NT2/D1 (cell line): ENCODE measurements around the gene HK3.

Experiments
- DNase-seq: peaks from one replicate; pipeline ENCODE4 v3.0.0-alpha.2; 2011; ENCODE audit warnings: low read depth, low spot score
- H3K27me3 ChIP-seq: 2 replicates; pipeline ENCODE4 v1.6.0; 2011; ENCODE audit warnings: mild to moderate bottlenecking; ENCODE audit not compliant: insufficient read length, insufficient read depth
- H3K36me3 ChIP-seq: 2 replicates; pipeline ENCODE4 v1.6.1; 2011; ENCODE audit warnings: mild to moderate bottlenecking, low read length, mixed read lengths; ENCODE audit not compliant: insufficient read depth, insufficient read length
- H3K4me1 ChIP-seq: 2 replicates; pipeline ENCODE4 v1.5.1; 2011; ENCODE audit not compliant: insufficient read depth, insufficient read length
- H3K4me3 ChIP-seq: 2 replicates; pipeline ENCODE4 v1.5.1; 2011; ENCODE audit warnings: low read depth; ENCODE audit not compliant: insufficient read length
- H3K9ac ChIP-seq: 2 replicates; pipeline ENCODE4 v1.6.0; 2011; ENCODE audit warnings: low read depth; ENCODE audit not compliant: insufficient read length
- H3K9me3 ChIP-seq: 2 replicates; pipeline ENCODE4 v1.5.1; 2011; ENCODE audit warnings: mild to moderate bottlenecking, low read length; ENCODE audit not compliant: insufficient read depth
- SUZ12 ChIP-seq: IDR thresholded peaks from 2 replicates; pipeline ENCODE4 v1.6.1; 2011; ENCODE audit not compliant: insufficient read length, insufficient read depth; ENCODE audit errors: extremely low read depth
- YY1 ChIP-seq: IDR thresholded peaks from 2 replicates; pipeline ENCODE4 v1.6.1; 2011; ENCODE audit not compliant: insufficient read length, insufficient read depth
- ZNF274 ChIP-seq: IDR thresholded peaks from 2 replicates; pipeline ENCODE4 v1.6.1; 2011; ENCODE audit warnings: mild to moderate bottlenecking, low read depth, low read length

The HK3 gene

GRCh38 chr5:176935017-176935416 is 35.9 kb upstream of the HK3 start:
- no peak overlapping the region for H3K4me3 ChIP-seq
- no peaks in the 10 kb centered on the region for H3K4me1 ChIP-seq
- TF ChIP-seq YY1 (no peak), ZNF274 (no peak), SUZ12 (no peak)
- no peak overlapping the region for H3K9ac ChIP-seq
- H3K9me3 ChIP-seq = no peaks in the 10 kb centered on the region
- H3K27me3 ChIP-seq = no peaks in the 10 kb centered on the region
- H3K36me3 ChIP-seq = peaks cover 30% of the 10 kb centered on the region
- no peak for DNase-seq

GRCh38 chr5:176934309-176934930 is 35.3 kb upstream of the HK3 start:
- TF ChIP-seq YY1 = no peak
- TF ChIP-seq SUZ12 = no peak
- TF ChIP-seq ZNF274 = no peak
- Histone ChIP-seq H3K36me3 (peaks cover 24% of the 10 kb centered on the region), H3K9me3 (no peaks in the 10 kb centered on the region), H3K4me3 (no peak overlapping the region), H3K9ac (no peak overlapping the region), H3K4me1 (no peaks in the 10 kb centered on the region), H3K27me3 (no peaks in the 10 kb centered on the region)
- DNase-seq = no peak

- H3K9me3 ChIP-seq = no peaks in the 10 kb centered on the region
- H3K4me3 ChIP-seq = no peak overlapping the region
- H3K36me3 ChIP-seq = peaks cover 15% of the 10 kb centered on the region
- H3K9ac ChIP-seq = no peak overlapping the region
- DNase-seq = no peak
- no peaks in the 10 kb centered on the region for H3K27me3 ChIP-seq
- TF ChIP-seq YY1 (no peak), SUZ12 (no peak), ZNF274 (no peak)
- no peaks in the 10 kb centered on the region for H3K4me1 ChIP-seq
Measured at GRCh38 chr5:176929654-176930053, 30.5 kb upstream of the HK3 start.

GRCh38 chr5:176927562-176927961 is 28.4 kb upstream of the HK3 start:
- no peaks in the 10 kb centered on the region for H3K27me3 ChIP-seq
- H3K9ac ChIP-seq = no peak overlapping the region
- no peaks in the 10 kb centered on the region for H3K4me1 ChIP-seq
- no peaks in the 10 kb centered on the region for H3K9me3 ChIP-seq
- DNase-seq = no peak
- TF ChIP-seq SUZ12 (no peak), ZNF274 (no peak), YY1 (no peak)
- H3K4me3 ChIP-seq = no peak overlapping the region
- peaks cover 7% of the 10 kb centered on the region for H3K36me3 ChIP-seq

- TF ChIP-seq ZNF274 (no peak), YY1 (no peak), SUZ12 (no peak)
- Histone ChIP-seq H3K9ac (no peak overlapping the region), H3K27me3 (no peaks in the 10 kb centered on the region), H3K4me3 (no peak overlapping the region), H3K9me3 (no peaks in the 10 kb centered on the region), H3K4me1 (no peaks in the 10 kb centered on the region), H3K36me3 (peaks cover 5% of the 10 kb centered on the region)
- no peak for DNase-seq
Measured at GRCh38 chr5:176922817-176923216, 23.7 kb upstream of the HK3 start.

- H3K9ac ChIP-seq = no peak overlapping the region
- TF ChIP-seq ZNF274 (no peak), YY1 (no peak), SUZ12 (no peak)
- H3K4me3 ChIP-seq = no peak overlapping the region
- DNase-seq = no peak
- H3K36me3 ChIP-seq = peaks cover 5% of the 10 kb centered on the region
- no peaks in the 10 kb centered on the region for H3K9me3 ChIP-seq
- H3K4me1 ChIP-seq = no peaks in the 10 kb centered on the region
- H3K27me3 ChIP-seq = no peaks in the 10 kb centered on the region
Measured at GRCh38 chr5:176921714-176922113, 22.6 kb upstream of the HK3 start.

- Histone ChIP-seq H3K4me3 (no peak overlapping the region), H3K9ac (no peak overlapping the region), H3K4me1 (no peaks in the 10 kb centered on the region), H3K27me3 (no peaks in the 10 kb centered on the region), H3K36me3 (peaks cover 8% of the 10 kb centered on the region), H3K9me3 (no peaks in the 10 kb centered on the region)
- TF ChIP-seq SUZ12 (no peak), ZNF274 (no peak), YY1 (no peak)
- no peak for DNase-seq
Measured at GRCh38 chr5:176918613-176919012, 19.5 kb upstream of the HK3 start.
